H9 (cell line): ENCODE measurements around the gene ZNHIT1. TPM values are rescaled to one million over a fixed set of nuclear protein-coding genes. Genes with fewer than 3 reads are reported as not detected.

ENCODE experiments used
- DNase-seq: peaks from one replicate; pipeline ENCODE4 v3.0.0-alpha.2; 2017
- H2AFZ ChIP-seq: one replicate; pipeline ENCODE4 v1.6.1; 2013; ENCODE audit warnings: mild to moderate bottlenecking, low read length, control low read depth, moderate library complexity
- H2AK5ac ChIP-seq: 2 replicates; pipeline ENCODE4 v1.6.1; 2013; ENCODE audit warnings: low read length, control low read depth, mixed read lengths; ENCODE audit not compliant: insufficient read length
- H2BK120ac ChIP-seq: one replicate; pipeline ENCODE4 v1.6.1; 2013; ENCODE audit warnings: low read depth, mild to moderate bottlenecking, low read length, control low read depth, inconsistent platforms; ENCODE audit not compliant: poor library complexity, severe bottlenecking
- H2BK12ac ChIP-seq: 2 replicates; pipeline ENCODE4 v1.6.1; 2013; ENCODE audit warnings: low read length, control low read depth, mixed read lengths, low read depth; ENCODE audit not compliant: insufficient read length
- H2BK15ac ChIP-seq: 2 replicates; pipeline ENCODE4 v1.6.1; 2013; ENCODE audit warnings: low read depth, low read length, control low read depth
- H2BK20ac ChIP-seq: one replicate; pipeline ENCODE4 v1.6.1; 2013; ENCODE audit warnings: low read depth, mild to moderate bottlenecking, low read length, control low read depth, inconsistent platforms; ENCODE audit not compliant: poor library complexity, severe bottlenecking
- H2BK5ac ChIP-seq: 2 replicates; pipeline ENCODE4 v1.6.1; 2013; ENCODE audit warnings: low read length, control low read depth, mixed read lengths; ENCODE audit not compliant: insufficient read length
- H3K14ac ChIP-seq: 2 replicates; pipeline ENCODE4 v1.6.1; 2013; ENCODE audit warnings: low read length, control low read depth; ENCODE audit not compliant: insufficient read depth
- H3K18ac ChIP-seq: 2 replicates; pipeline ENCODE4 v1.6.1; 2013; ENCODE audit warnings: low read depth, mild to moderate bottlenecking, mixed read lengths, low read length, control low read depth; ENCODE audit not compliant: insufficient read length
- H3K23ac ChIP-seq: 2 replicates; pipeline ENCODE4 v1.6.1; 2013; ENCODE audit warnings: low read length, control low read depth, mixed read lengths, low read depth; ENCODE audit not compliant: insufficient read length
- H3K23me2 ChIP-seq: 2 replicates; pipeline ENCODE4 v1.6.1; 2013; ENCODE audit warnings: low read depth, mild to moderate bottlenecking, mixed read lengths, low read length, control low read depth; ENCODE audit not compliant: insufficient read length, poor library complexity, severe bottlenecking
- H3K27ac ChIP-seq: 2 replicates; pipeline ENCODE4 v1.5.1; 2013; ENCODE audit warnings: low read length, control low read depth, mixed read lengths, low read depth; ENCODE audit not compliant: insufficient read length
- H3K27me3 ChIP-seq: 2 replicates; pipeline ENCODE4 v1.6.1; 2013; ENCODE audit warnings: low read length, control low read depth, inconsistent platforms; ENCODE audit not compliant: insufficient read depth
- H3K4ac ChIP-seq: 2 replicates; pipeline ENCODE4 v1.6.1; 2013; ENCODE audit warnings: low read depth, mild to moderate bottlenecking, control low read depth, inconsistent platforms, low read length, moderate library complexity
- H3K4me1 ChIP-seq: 2 replicates; pipeline ENCODE4 v1.6.1; 2013; ENCODE audit warnings: low read length, control low read depth, inconsistent platforms; ENCODE audit not compliant: insufficient read depth
- H3K4me2 ChIP-seq: 2 replicates; pipeline ENCODE4 v1.6.1; 2013; ENCODE audit warnings: low read length, control low read depth, mixed read lengths; ENCODE audit not compliant: insufficient read length, insufficient read depth
- H3K56ac ChIP-seq: 2 replicates; pipeline ENCODE4 v1.6.1; 2013; ENCODE audit warnings: low read depth, mild to moderate bottlenecking, mixed read lengths, low read length, control low read depth; ENCODE audit not compliant: insufficient read length
- H3K79me1 ChIP-seq: 2 replicates; pipeline ENCODE4 v1.6.1; 2013; ENCODE audit warnings: low read depth, mild to moderate bottlenecking, moderate library complexity, low read length, control low read depth, inconsistent platforms; ENCODE audit not compliant: insufficient read depth, poor library complexity, severe bottlenecking
- H3K79me2 ChIP-seq: 2 replicates; pipeline ENCODE4 v1.6.1; 2013; ENCODE audit warnings: low read length, control low read depth, inconsistent platforms; ENCODE audit not compliant: insufficient read depth
- H3K9ac ChIP-seq: 2 replicates; pipeline ENCODE4 v1.6.1; 2013; ENCODE audit warnings: low read length, control low read depth, mixed read lengths; ENCODE audit not compliant: insufficient read length; ENCODE audit errors: extremely low read depth
- H3K9me3 ChIP-seq: one replicate; pipeline ENCODE4 v1.6.1; 2013; ENCODE audit warnings: low read depth, low read length, inconsistent platforms; ENCODE audit not compliant: control insufficient read depth
- H3T11ph ChIP-seq: one replicate; pipeline ENCODE4 v1.6.1; 2013; ENCODE audit warnings: mild to moderate bottlenecking, low read length, control low read depth, inconsistent platforms
- H4K20me1 ChIP-seq: one replicate; pipeline ENCODE4 v1.6.1; 2013; ENCODE audit not compliant: control insufficient read depth, insufficient read length, insufficient read depth
- H4K5ac ChIP-seq: 2 replicates; pipeline ENCODE4 v1.6.1; 2013; ENCODE audit warnings: low read depth, mild to moderate bottlenecking, mixed read lengths, low read length, control low read depth; ENCODE audit not compliant: insufficient read length
- H4K8ac ChIP-seq: replicated peaks from 2 replicates; pipeline ENCODE4 v1.6.1; 2013; ENCODE audit warnings: low read length, control low read depth, mixed read lengths, low read depth; ENCODE audit not compliant: insufficient read length
- H4K91ac ChIP-seq: 2 replicates; pipeline ENCODE4 v1.6.1; 2013; ENCODE audit warnings: low read depth, mild to moderate bottlenecking, moderate library complexity, mixed read lengths, low read length, control low read depth; ENCODE audit not compliant: insufficient read length
- H3K27ac Mint-ChIP-seq, 3 experiments: 2 replicates in 2 of 3; 3 replicates in 1 of 3; pipeline ENCODE4 v1.8.0; 2020 to 2021; ENCODE audit warnings: mixed read lengths in 3 of 3, mild to moderate bottlenecking in 1 of 3, moderate library complexity in 1 of 3
- H3K27me3 Mint-ChIP-seq: 2 replicates; pipeline ENCODE4 v1.8.0; 2021; ENCODE audit warnings: low read depth, mild to moderate bottlenecking, moderate library complexity, mixed read lengths
- H3K36me3 Mint-ChIP-seq, 3 experiments: 2 replicates in 2 of 3; 3 replicates in 1 of 3; pipeline ENCODE4 v1.8.0; 2020 to 2021; ENCODE audit warnings: low read depth in 3 of 3, mixed read lengths in 3 of 3; ENCODE audit not compliant: insufficient read depth in 1 of 3
- H3K4me1 Mint-ChIP-seq, 2 experiments: 2 replicates each; pipeline ENCODE4 v1.8.0; 2020; ENCODE audit warnings: mixed read lengths in 2 of 2
- H3K4me3 Mint-ChIP-seq, 2 experiments: 2 replicates in 1 of 2; 3 replicates in 1 of 2; pipeline ENCODE4 v1.8.0; 2020 to 2021; ENCODE audit warnings: mild to moderate bottlenecking in 2 of 2, mixed read lengths in 2 of 2, moderate library complexity in 1 of 2
- H3K9me3 Mint-ChIP-seq, 2 experiments: 2 replicates in 1 of 2; 3 replicates in 1 of 2; pipeline ENCODE4 v1.8.0; 2020; ENCODE audit warnings: mild to moderate bottlenecking in 2 of 2, mixed read lengths in 2 of 2, moderate library complexity in 1 of 2
- WGBS: extraction: QIAGEN DNeasy Blood & Tissue Kit; methylation state at CpG from one replicate; pipeline ENCODE4 v1.1.7; 2013; ENCODE audit warnings: missing lambda C conversion rate, low lambda C conversion rate, mixed read lengths; ENCODE audit not compliant: insufficient read length; ENCODE audit errors: extremely low coverage; 5-methylcytosine and 5-hydroxymethylcytosine counted together
- total RNA-seq: library from RNA; stranded (reverse); gene quantifications from 2 replicates; pipeline ENCODE4 v1.2.1, GENCODE V29; 2021
- TF ChIP-seq, protein P1 (sequence below): fragments of 200-600 bp; sonication (generic); conservative IDR thresholded peaks from 3 replicates; pipeline ENCODE4 v1.8.0; 2021; ENCODE audit warnings: antibody characterized with exemption, mild to moderate bottlenecking

ZNHIT1 gene
- total RNA-seq, 1 experiment from 2014 or later: 52.7 TPM

DNA sequence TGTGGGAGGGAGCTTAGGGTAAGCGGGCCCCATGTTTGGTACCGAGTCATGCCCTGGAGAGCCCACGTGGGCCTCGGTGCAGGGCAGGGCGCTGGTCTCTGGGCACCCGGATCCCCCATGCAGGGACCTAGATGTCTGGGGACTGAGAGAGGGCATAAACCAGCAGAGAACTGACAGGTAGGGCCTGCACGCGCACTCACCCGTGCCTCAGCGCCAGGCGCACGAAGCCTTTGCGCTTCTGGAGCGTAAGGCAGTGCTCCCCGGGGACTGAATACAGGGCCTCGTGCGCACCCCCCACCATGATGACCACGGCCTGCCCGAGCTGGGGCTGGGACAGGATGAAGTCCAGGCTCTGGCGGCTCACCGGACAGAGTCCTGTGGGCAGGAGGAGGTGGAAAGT is 20.0 kb upstream of the ZNHIT1 start:
- Histone ChIP-seq H3K4me1 (no peaks in the 10 kb centered on the region; the same call in 1 of the 2 replicates), H4K20me1 (no peaks in the 10 kb centered on the region), H3K23me2 (peaks cover 3% of the 10 kb centered on the region), H3K79me2 (no peaks in the 10 kb centered on the region), H2AK5ac (no peak overlapping the region), H2BK12ac (no peak overlapping the region), H2BK120ac (no peak overlapping the region), H3K27me3 (no peaks in the 10 kb centered on the region), H4K5ac (no peak overlapping the region), H2AFZ (no peak overlapping the region), H3K9me3 (no peaks in the 10 kb centered on the region), H3K79me1 (no peaks in the 10 kb centered on the region), H3K18ac (no peak overlapping the region), H2BK15ac (no peak overlapping the region), H3K27ac (no peak overlapping the region), H4K8ac (no peak overlapping the region), H3K56ac (no peak overlapping the region), H3K4ac (no peak overlapping the region), H2BK5ac (no peak overlapping the region), H2BK20ac (no peak overlapping the region), H3K9ac (no peak overlapping the region), H3K4me2 (no peak overlapping the region), H3T11ph (no peak overlapping the region), H3K23ac (no peak overlapping the region), H3K14ac (no peak overlapping the region), H4K91ac (no peak overlapping the region)
- TF ChIP-seq, protein P1, sequence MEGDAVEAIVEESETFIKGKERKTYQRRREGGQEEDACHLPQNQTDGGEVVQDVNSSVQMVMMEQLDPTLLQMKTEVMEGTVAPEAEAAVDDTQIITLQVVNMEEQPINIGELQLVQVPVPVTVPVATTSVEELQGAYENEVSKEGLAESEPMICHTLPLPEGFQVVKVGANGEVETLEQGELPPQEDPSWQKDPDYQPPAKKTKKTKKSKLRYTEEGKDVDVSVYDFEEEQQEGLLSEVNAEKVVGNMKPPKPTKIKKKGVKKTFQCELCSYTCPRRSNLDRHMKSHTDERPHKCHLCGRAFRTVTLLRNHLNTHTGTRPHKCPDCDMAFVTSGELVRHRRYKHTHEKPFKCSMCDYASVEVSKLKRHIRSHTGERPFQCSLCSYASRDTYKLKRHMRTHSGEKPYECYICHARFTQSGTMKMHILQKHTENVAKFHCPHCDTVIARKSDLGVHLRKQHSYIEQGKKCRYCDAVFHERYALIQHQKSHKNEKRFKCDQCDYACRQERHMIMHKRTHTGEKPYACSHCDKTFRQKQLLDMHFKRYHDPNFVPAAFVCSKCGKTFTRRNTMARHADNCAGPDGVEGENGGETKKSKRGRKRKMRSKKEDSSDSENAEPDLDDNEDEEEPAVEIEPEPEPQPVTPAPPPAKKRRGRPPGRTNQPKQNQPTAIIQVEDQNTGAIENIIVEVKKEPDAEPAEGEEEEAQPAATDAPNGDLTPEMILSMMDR: no peak
- Mint-ChIP-seq H3K27ac (no peak overlapping the region), H3K27me3 (peaks cover 11% of the 10 kb centered on the region), H3K9me3 (no peaks in the 10 kb centered on the region), H3K4me3 (no peak overlapping the region), H3K36me3 (no peaks in the 10 kb centered on the region), H3K4me1 (peaks cover 14 to 19% of the 10 kb centered on the region in 2 experiments)
- DNase-seq: no peak
- no CpG with 5 or more reads among the region's 21 CpGs for WGBS
